Activated B cell treated with CpG ODN at 0.5 μM for 24 hours (primary cell): Measurements from ENCODE around the gene SORBS1. TPM values are rescaled to one million over a fixed set of nuclear protein-coding genes. Genes with fewer than 3 reads are reported as not detected.

Source experiments
- ATAC-seq: fragments of 200-7000 bp; cut with Tn5 transposase; one replicate; pipeline ENCODE4 v1.10.0; 2021; ENCODE audit warnings: low read depth, mild to moderate bottlenecking, moderate library complexity
- CTCF ChIA-PET: fragments of 350-600 bp; sonication (Branson Sonifier 250); formaldehyde crosslinking; loops from one replicate; lab custom pipeline; 2021; ENCODE audit warnings: antibody characterized with exemption; lab: Charles Lee
- POLR2A ChIA-PET: fragments of 350-600 bp; sonication (Branson Sonifier 250); formaldehyde crosslinking; loops from one replicate; lab custom pipeline; 2021; ENCODE audit warnings: antibody characterized with exemption; lab: Charles Lee
- DNase-seq: peaks from one replicate; pipeline ENCODE4 v3.0.0; 2022
- H3K27ac Mint-ChIP-seq: one replicate; pipeline ENCODE4 v1.8.0; 2020; ENCODE audit warnings: mixed read lengths
- H3K27me3 Mint-ChIP-seq: one replicate; pipeline ENCODE4 v1.8.0; 2021; ENCODE audit warnings: mixed read lengths
- H3K36me3 Mint-ChIP-seq: one replicate; pipeline ENCODE4 v1.8.0; 2021; ENCODE audit warnings: low read depth, mixed read lengths
- H3K4me1 Mint-ChIP-seq: one replicate; pipeline ENCODE4 v1.8.0; 2021; ENCODE audit warnings: mixed read lengths
- H3K4me3 Mint-ChIP-seq: one replicate; pipeline ENCODE4 v1.8.0; 2020; ENCODE audit warnings: mild to moderate bottlenecking, mixed read lengths
- H3K9me3 Mint-ChIP-seq: one replicate; pipeline ENCODE4 v1.8.0; 2020; ENCODE audit warnings: mixed read lengths
- CTCF ChIP-seq: fragments of 200-600 bp; IDR thresholded peaks from one replicate; pipeline ENCODE4 v1.8.0; 2022; ENCODE audit warnings: antibody characterized with exemption, mild to moderate bottlenecking
- intact Hi-C: fragments of 100-400 bp; cut with micrococcal nuclease; formaldehyde crosslinking; loops from one replicate; pipeline ENCODE4 v1.15.1; 2024
- total RNA-seq: library from RNA; stranded (reverse); gene quantifications from 2 replicates; pipeline ENCODE4 v1.2.3, GENCODE V29; 2022

Gene SORBS1
- total RNA-seq, 1 donor from 2014 or later, result 0.42 TPM

- H3K27ac Mint-ChIP-seq, result no peak overlapping the region
- H3K4me1 Mint-ChIP-seq, result no peaks in the 10 kb centered on the region
- intact Hi-C loops, result no loop called here
- H3K9me3 Mint-ChIP-seq, result no peaks in the 10 kb centered on the region
- no peak for TF ChIP-seq CTCF
- ChIA-PET CTCF (no interaction called here), POLR2A (no interaction called here)
- peaks cover 4% of the 10 kb centered on the region for H3K27me3 Mint-ChIP-seq
- H3K4me3 Mint-ChIP-seq, result no peak overlapping the region
- no peaks in the 10 kb centered on the region for H3K36me3 Mint-ChIP-seq
- DNase-seq (no peak), ATAC-seq (no peak)
Observed at GRCh38 chr10:95435548-95436279, 125.5 kb downstream of the SORBS1 start.

GRCh38 chr10:95434583-95434982 lies 126.6 kb downstream of the SORBS1 start:
- ChIA-PET CTCF (no interaction called here), POLR2A (no interaction called here)
- DNase-seq (no peak), ATAC-seq (no peak)
- Mint-ChIP-seq H3K4me1 (no peaks in the 10 kb centered on the region), H3K9me3 (no peaks in the 10 kb centered on the region), H3K36me3 (no peaks in the 10 kb centered on the region), H3K27me3 (peaks cover 2% of the 10 kb centered on the region), H3K27ac (no peak overlapping the region), H3K4me3 (no peak overlapping the region)
- intact Hi-C loops, result no loop called here
- TF ChIP-seq CTCF, result no peak

GRCh38 chr10:95431900-95432342 lies 129.2 kb downstream of the SORBS1 start:
- Mint-ChIP-seq H3K4me1 (no peaks in the 10 kb centered on the region), H3K27me3 (peaks cover 4% of the 10 kb centered on the region), H3K27ac (no peak overlapping the region), H3K9me3 (no peaks in the 10 kb centered on the region), H3K36me3 (no peaks in the 10 kb centered on the region), H3K4me3 (no peak overlapping the region)
- DNase-seq (no peak), ATAC-seq (no peak)
- CTCF ChIA-PET, result interaction anchor here (1.2 to 2.7 kb wide), 4 partner anchors 11 to 170 kb away, joined by 3 to 19 read pairs (median 8); no protein-coding TSS in a partner anchor
- no peak for TF ChIP-seq CTCF
- intact Hi-C loops, result no loop called here
- POLR2A ChIA-PET, result no interaction called here

- ChIA-PET CTCF (interaction anchor here (0.7 to 2.7 kb wide), 17 partner anchors 9 to 184 kb away, joined by 3 to 19 read pairs (median 6); no protein-coding TSS in a partner anchor), POLR2A (interaction anchor here (0.6 kb wide), 1 partner anchor 28 kb away, joined by 4 read pairs; no protein-coding TSS in a partner anchor)
- H3K4me1 Mint-ChIP-seq, result no peaks in the 10 kb centered on the region
- no peak overlapping the region for H3K4me3 Mint-ChIP-seq
- peaks cover 9% of the 10 kb centered on the region for H3K27me3 Mint-ChIP-seq
- DNase-seq, result peak; percentile 24
- TF ChIP-seq CTCF, result no peak
- peak; percentile 93 for ATAC-seq
- no peaks in the 10 kb centered on the region for H3K36me3 Mint-ChIP-seq
- H3K27ac Mint-ChIP-seq, result no peak overlapping the region
- intact Hi-C loops, result loop anchor here (1.0 kb wide), 3 partner anchors 16 to 435 kb away; no protein-coding TSS in a partner anchor
- no peaks in the 10 kb centered on the region for H3K9me3 Mint-ChIP-seq
Observed at GRCh38 chr10:95430231-95430951, 130.8 kb downstream of the SORBS1 start.

- Mint-ChIP-seq H3K9me3 (no peaks in the 10 kb centered on the region), H3K4me3 (no peak overlapping the region), H3K27me3 (peaks cover 12% of the 10 kb centered on the region), H3K27ac (no peak overlapping the region), H3K4me1 (no peaks in the 10 kb centered on the region), H3K36me3 (no peaks in the 10 kb centered on the region)
- CTCF ChIA-PET, result interaction anchor here (1.5 to 2.7 kb wide), 6 partner anchors 9 to 175 kb away, joined by 7 to 19 read pairs (median 9); no protein-coding TSS in a partner anchor
- no peak for ATAC-seq
- no peak for TF ChIP-seq CTCF
- intact Hi-C loops, result loop anchor here (1.0 kb wide), 3 partner anchors 17 to 436 kb away; no protein-coding TSS in a partner anchor
- DNase-seq, result no peak
- POLR2A ChIA-PET, result no interaction called here
Observed at GRCh38 chr10:95429639-95430038, 131.5 kb downstream of the SORBS1 start.
